Cortex of kidney (tissue), 1 donor: Measurements from ENCODE around the gene SLC5A11.

Experiments used
- DNase-seq: peaks from one replicate; lab custom pipeline; 2025; lab: John Stamatoyannopoulos, UW

SLC5A11 gene

GRCh38 chr16:24918641-24919040, 72.9 kb downstream of the SLC5A11 start:
- no peak for DNase-seq

- DNase-seq = no peak
These were observed 73.8 kb downstream of the SLC5A11 start for GRCh38 chr16:24919536-24919935.

GRCh38 chr16:24920568-24920967, 74.8 kb downstream of the SLC5A11 start:
- DNase-seq = no peak

GRCh38 chr16:24921229-24921628, 75.5 kb downstream of the SLC5A11 start:
- DNase-seq = no peak

GRCh38 chr16:24925163-24925562, 79.4 kb downstream of the SLC5A11 start:
- no peak for DNase-seq

GRCh38 chr16:24929409-24929808, 83.6 kb downstream of the SLC5A11 start:
- DNase-seq = no peak

GRCh38 chr16:24930440-24930839, 84.7 kb downstream of the SLC5A11 start:
- no peak for DNase-seq

GRCh38 chr16:24931091-24931490, 85.3 kb downstream of the SLC5A11 start:
- no peak for DNase-seq

GRCh38 chr16:24935336-24935735, 89.6 kb downstream of the SLC5A11 start:
- no peak for DNase-seq

- no peak for DNase-seq
These were observed 90.4 kb downstream of the SLC5A11 start for GRCh38 chr16:24936151-24936550.

GRCh38 chr16:24939224-24939623, 93.5 kb downstream of the SLC5A11 start:
- DNase-seq = no peak

GRCh38 chr16:24939738-24940137, 94.0 kb downstream of the SLC5A11 start:
- no peak for DNase-seq

- no peak for DNase-seq
These were observed 97.7 kb downstream of the SLC5A11 start for GRCh38 chr16:24943471-24943870.

- no peak for DNase-seq
These were observed 98.4 kb downstream of the SLC5A11 start for GRCh38 chr16:24944206-24944605.

- DNase-seq = no peak
These were observed 100.4 kb downstream of the SLC5A11 start for GRCh38 chr16:24946155-24946554.

GRCh38 chr16:24950275-24950674, 104.5 kb downstream of the SLC5A11 start:
- DNase-seq = no peak

GRCh38 chr16:24953306-24953705, 107.5 kb downstream of the SLC5A11 start:
- DNase-seq = no peak

GRCh38 chr16:24953721-24954120, 108.0 kb downstream of the SLC5A11 start:
- no peak for DNase-seq

GRCh38 chr16:24954137-24954536, 108.4 kb downstream of the SLC5A11 start:
- DNase-seq = no peak

GRCh38 chr16:24955975-24956731, 110.4 kb downstream of the SLC5A11 start:
- DNase-seq = no peak

GRCh38 chr16:24957887-24958286, 112.1 kb downstream of the SLC5A11 start:
- DNase-seq = no peak
